GM12801 (cell line): Measurements from ENCODE around the gene CHST8.

Experiments used
- CTCF ChIP-seq: IDR thresholded peaks from one replicate; pipeline ENCODE4 v1.5.1; 2011; ENCODE audit warnings: control low read depth; ENCODE audit not compliant: insufficient read length; ENCODE audit errors: extremely low read depth

Gene CHST8

GRCh38 chr19:33772858-33773180 is 151.1 kb downstream of the CHST8 start:
- no peak for TF ChIP-seq CTCF

GRCh38 chr19:33773704-33774624 is 152.2 kb downstream of the CHST8 start:
- no peak for TF ChIP-seq CTCF

- no peak for TF ChIP-seq CTCF
Measured at GRCh38 chr19:33774751-33775150, 153.0 kb downstream of the CHST8 start.

- TF ChIP-seq CTCF = no peak
Measured at GRCh38 chr19:33775731-33776487, 154.2 kb downstream of the CHST8 start.

GRCh38 chr19:33777351-33777750 is 155.6 kb downstream of the CHST8 start:
- TF ChIP-seq CTCF = no peak

- no peak for TF ChIP-seq CTCF
Measured at GRCh38 chr19:33777753-33778088, 156.0 kb downstream of the CHST8 start.

GRCh38 chr19:33778089-33778791 is 156.5 kb downstream of the CHST8 start:
- TF ChIP-seq CTCF = peak; percentile 77
